Suprapubic skin (tissue), 4 donors: ENCODE data around the gene SH3BP5. TPM values are rescaled to one million over a fixed set of nuclear protein-coding genes. Genes with fewer than 3 reads are reported as not detected.

Experiments used
- DNase-seq, 2 donors: peaks; one replicate each; pipeline ENCODE4 v3.0.0-alpha.2; 2019; ENCODE audit warnings: low spot score in 2 of 2
- H3K27ac ChIP-seq: fragments of 200-600 bp; sonication (generic); one replicate; pipeline ENCODE4 v1.5.1; 2019
- H3K27me3 ChIP-seq: fragments of 200-600 bp; sonication (generic); one replicate; pipeline ENCODE4 v1.5.1; 2019
- H3K36me3 ChIP-seq: fragments of 200-600 bp; sonication (generic); one replicate; pipeline ENCODE4 v1.5.1; 2019
- H3K4me1 ChIP-seq: fragments of 200-600 bp; sonication (generic); one replicate; pipeline ENCODE4 v1.5.1; 2019
- H3K4me3 ChIP-seq: fragments of 200-600 bp; sonication (generic); one replicate; pipeline ENCODE4 v1.5.1; 2019; ENCODE audit warnings: mild to moderate bottlenecking
- H3K9me3 ChIP-seq: fragments of 200-600 bp; sonication (generic); one replicate; pipeline ENCODE4 v1.5.1; 2019
- EP300 ChIP-seq: sonication (generic); formaldehyde crosslinking; IDR thresholded peaks from one replicate; pipeline ENCODE4 v1.6.1; 2017; ENCODE audit warnings: antibody characterized with exemption
- POLR2A ChIP-seq, 2 donors: fragments of 450-650 bp; IDR thresholded peaks; one replicate each; pipeline ENCODE4 v1.6.1; 2017; ENCODE audit warnings: antibody characterized with exemption in 2 of 2, mild to moderate bottlenecking in 2 of 2, moderate library complexity in 2 of 2
- POLR2AphosphoS5 ChIP-seq, 3 donors: sonication (generic); formaldehyde crosslinking; IDR thresholded peaks; one replicate each; pipeline ENCODE4 v1.6.1; 2017; ENCODE audit warnings: antibody characterized with exemption in 3 of 3
- WGBS: methylation state at CpG from one replicate; pipeline ENCODE4 v1.1.5; 2018; 5-methylcytosine and 5-hydroxymethylcytosine counted together
- total RNA-seq, 4 donors: library from RNA; depleted of rRNA; stranded (reverse); fragments of >200 nt; gene quantifications; one replicate each; pipeline ENCODE4 v1.1.0, GENCODE V29; 2016
- TF ChIP-seq, protein P1 (sequence below), 2 donors: fragments of 200-600 bp in 1 of 2; fragments of 450-650 bp in 1 of 2; sonication (generic) in 1 of 2; IDR thresholded peaks; one replicate each; pipeline ENCODE4 v1.5.1; 2016 to 2019; ENCODE audit warnings: antibody characterized with exemption in 2 of 2, mild to moderate bottlenecking in 1 of 2, moderate library complexity in 1 of 2

SH3BP5 gene
- total RNA-seq, 4 donors from 2014 or later: 11.2 to 27.0 (median 17.8) TPM

- no peak for DNase-seq
- Histone ChIP-seq H3K9me3 (no peaks in the 10 kb centered on the region), H3K27ac (no peak overlapping the region), H3K27me3 (no peaks in the 10 kb centered on the region), H3K4me1 (peaks cover 25% of the 10 kb centered on the region), H3K36me3 (peaks cover 42% of the 10 kb centered on the region), H3K4me3 (no peak overlapping the region)
- TF ChIP-seq POLR2A (IDR thresholded peaks at IDR 0.05) (no peak), EP300 (no peak), POLR2AphosphoS5 (IDR thresholded peaks at IDR 0.05) (no peak)
- TF ChIP-seq, protein P1, sequence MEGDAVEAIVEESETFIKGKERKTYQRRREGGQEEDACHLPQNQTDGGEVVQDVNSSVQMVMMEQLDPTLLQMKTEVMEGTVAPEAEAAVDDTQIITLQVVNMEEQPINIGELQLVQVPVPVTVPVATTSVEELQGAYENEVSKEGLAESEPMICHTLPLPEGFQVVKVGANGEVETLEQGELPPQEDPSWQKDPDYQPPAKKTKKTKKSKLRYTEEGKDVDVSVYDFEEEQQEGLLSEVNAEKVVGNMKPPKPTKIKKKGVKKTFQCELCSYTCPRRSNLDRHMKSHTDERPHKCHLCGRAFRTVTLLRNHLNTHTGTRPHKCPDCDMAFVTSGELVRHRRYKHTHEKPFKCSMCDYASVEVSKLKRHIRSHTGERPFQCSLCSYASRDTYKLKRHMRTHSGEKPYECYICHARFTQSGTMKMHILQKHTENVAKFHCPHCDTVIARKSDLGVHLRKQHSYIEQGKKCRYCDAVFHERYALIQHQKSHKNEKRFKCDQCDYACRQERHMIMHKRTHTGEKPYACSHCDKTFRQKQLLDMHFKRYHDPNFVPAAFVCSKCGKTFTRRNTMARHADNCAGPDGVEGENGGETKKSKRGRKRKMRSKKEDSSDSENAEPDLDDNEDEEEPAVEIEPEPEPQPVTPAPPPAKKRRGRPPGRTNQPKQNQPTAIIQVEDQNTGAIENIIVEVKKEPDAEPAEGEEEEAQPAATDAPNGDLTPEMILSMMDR (IDR thresholded peaks at IDR 0.05): no peak
- 91% methylated on average over 9 of the region's 9 CpGs for WGBS
Observed at GRCh38 chr3:15262021-15262420, 70.4 kb downstream of the SH3BP5 start.

DNA sequence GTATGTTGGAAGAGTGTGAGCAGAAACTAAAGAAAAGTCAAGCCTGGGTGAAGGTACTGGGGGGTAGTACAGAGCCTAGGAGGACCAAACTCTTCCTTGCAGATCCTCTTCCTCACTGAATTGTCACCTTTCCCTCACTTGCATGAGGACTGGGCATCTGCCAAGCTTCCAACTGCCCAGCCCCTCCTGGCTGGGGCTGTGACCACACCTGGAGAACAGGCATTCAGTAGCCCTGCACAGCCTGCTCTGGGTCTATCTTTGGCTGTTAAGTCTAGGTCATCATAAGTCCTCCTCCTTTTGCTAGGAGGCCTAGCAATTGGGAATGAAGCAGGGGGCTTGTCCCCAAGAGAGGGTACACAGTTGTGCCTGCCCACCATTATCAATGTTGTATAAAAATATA lies 71.1 kb downstream of the SH3BP5 start:
- no peak for DNase-seq
- TF ChIP-seq EP300 (no peak), POLR2AphosphoS5 (IDR thresholded peaks at IDR 0.05) (no peak), POLR2A (IDR thresholded peaks at IDR 0.05) (no peak)
- TF ChIP-seq, protein P1 (IDR thresholded peaks at IDR 0.05): no peak
- peaks cover 25% of the 10 kb centered on the region for H3K4me1 ChIP-seq
- H3K27me3 ChIP-seq: no peaks in the 10 kb centered on the region
- peaks cover 49% of the 10 kb centered on the region for H3K36me3 ChIP-seq
- no peaks in the 10 kb centered on the region for H3K9me3 ChIP-seq
- H3K4me3 ChIP-seq: no peak overlapping the region
- no peak overlapping the region for H3K27ac ChIP-seq

- Histone ChIP-seq H3K9me3 (no peaks in the 10 kb centered on the region), H3K27ac (no peak overlapping the region), H3K4me1 (peaks cover 23% of the 10 kb centered on the region), H3K36me3 (peaks cover 57% of the 10 kb centered on the region), H3K27me3 (no peaks in the 10 kb centered on the region), H3K4me3 (no peak overlapping the region)
- 87% methylated on average over 4 of the region's 4 CpGs for WGBS
- DNase-seq: no peak
- no peak for TF ChIP-seq EP300
- TF ChIP-seq POLR2A (IDR thresholded peaks at IDR 0.05): no peak
- TF ChIP-seq POLR2AphosphoS5 (IDR thresholded peaks at IDR 0.05): no peak
- TF ChIP-seq, protein P1 (IDR thresholded peaks at IDR 0.05): no peak
Observed at GRCh38 chr3:15260531-15260930, 71.9 kb downstream of the SH3BP5 start.

GRCh38 chr3:15258720-15259119 lies 73.7 kb downstream of the SH3BP5 start:
- Histone ChIP-seq H3K27me3 (no peaks in the 10 kb centered on the region), H3K36me3 (peaks cover 72% of the 10 kb centered on the region), H3K4me3 (no peak overlapping the region), H3K4me1 (peaks cover 15% of the 10 kb centered on the region), H3K9me3 (no peaks in the 10 kb centered on the region), H3K27ac (no peak overlapping the region)
- TF ChIP-seq EP300 (no peak), POLR2AphosphoS5 (IDR thresholded peaks at IDR 0.05) (no peak), POLR2A (IDR thresholded peaks at IDR 0.05) (no peak)
- TF ChIP-seq, protein P1 (IDR thresholded peaks at IDR 0.05): no peak
- no peak for DNase-seq
- WGBS: 92% methylated on average over 7 of the region's 7 CpGs

DNA sequence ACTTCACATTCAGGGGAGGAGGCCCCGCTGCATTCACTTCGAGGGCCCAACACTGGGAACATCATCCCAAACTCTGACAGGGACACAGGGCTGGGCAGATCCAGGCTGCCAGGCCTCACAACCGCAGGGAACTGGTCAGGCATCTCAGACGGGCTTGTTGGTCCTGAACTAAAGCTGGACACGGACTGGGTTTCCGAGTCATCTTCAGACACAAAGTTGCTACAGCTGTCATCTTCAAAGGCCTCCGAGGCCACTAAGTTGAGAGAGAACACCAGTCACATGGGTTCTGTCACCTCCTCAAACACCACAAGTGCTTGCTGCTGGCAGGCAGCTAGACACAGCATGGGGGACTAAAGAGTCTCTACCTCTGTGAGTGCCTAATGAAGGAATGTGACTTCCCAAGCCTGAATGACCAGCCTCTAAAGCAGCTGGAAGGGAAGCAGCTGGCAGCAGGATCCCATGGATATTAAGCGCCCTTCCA lies 75.5 kb downstream of the SH3BP5 start:
- TF ChIP-seq, protein P1 (IDR thresholded peaks at IDR 0.05): no peak
- TF ChIP-seq EP300 (no peak), POLR2AphosphoS5 (IDR thresholded peaks at IDR 0.05) (no peak), POLR2A (IDR thresholded peaks at IDR 0.05) (no peak)
- H3K9me3 ChIP-seq: no peaks in the 10 kb centered on the region
- no peak for DNase-seq
- 71% methylated on average over 1 of the region's 8 CpGs for WGBS
- no peak overlapping the region for H3K27ac ChIP-seq
- H3K27me3 ChIP-seq: no peaks in the 10 kb centered on the region
- H3K4me3 ChIP-seq: no peak overlapping the region
- peaks cover 90% of the 10 kb centered on the region for H3K36me3 ChIP-seq
- H3K4me1 ChIP-seq: peaks cover 13% of the 10 kb centered on the region
